ENCODE results near the gene BGN.

The BGN gene

GRCh38 chrX:153481043-153481442 lies 13.7 kb upstream of the BGN start:
- H3K36me3 ChIP-seq (ENCODE audit: control insufficient read depth in 2 of 2, insufficient read depth in 1 of 2, low read length in 2 of 2): no peaks in the 10 kb centered on the region
- H3K9me3 ChIP-seq (ENCODE audit: control insufficient read depth, insufficient read depth, low read depth, low read length): no peaks in the 10 kb centered on the region
- TF ChIP-seq, protein P1, sequence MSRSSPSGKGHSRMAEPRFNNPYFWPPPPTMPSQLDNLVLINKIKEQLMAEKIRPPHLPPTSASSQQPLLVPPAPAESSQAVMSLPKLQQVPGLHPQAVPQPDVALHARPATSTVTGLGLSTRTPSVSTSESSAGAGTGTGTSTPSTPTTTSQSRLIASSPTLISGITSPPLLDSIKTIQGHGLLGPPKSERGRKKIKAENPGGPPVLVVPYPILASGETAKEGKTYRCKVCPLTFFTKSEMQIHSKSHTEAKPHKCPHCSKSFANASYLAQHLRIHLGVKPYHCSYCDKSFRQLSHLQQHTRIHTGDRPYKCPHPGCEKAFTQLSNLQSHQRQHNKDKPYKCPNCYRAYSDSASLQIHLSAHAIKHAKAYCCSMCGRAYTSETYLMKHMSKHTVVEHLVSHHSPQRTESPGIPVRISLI (tag by site-specific recombination; IDR thresholded peaks at IDR 0.05): no peak
- TF ChIP-seq ZIC2 (tag by site-specific recombination; IDR thresholded peaks at IDR 0.05) (peak; percentile 59), ZNF157 (tag by site-specific recombination; IDR thresholded peaks at IDR 0.05) (no peak), SCRT2 (tag by site-specific recombination; IDR thresholded peaks at IDR 0.05) (peak; percentile 83), ZNF112 (tag by site-specific recombination; IDR thresholded peaks at IDR 0.05) (no peak), SCRT1 (tag by site-specific recombination; IDR thresholded peaks at IDR 0.05; ENCODE audit: borderline replicate concordance) (peak; percentile 50; the same call in 1 of the 2 replicates)
- no peak overlapping the region for H3K27ac ChIP-seq (ENCODE audit: extremely low read depth, low read depth, low read length)
- no peaks in the 10 kb centered on the region for H3K4me1 ChIP-seq (ENCODE audit: control insufficient read depth, insufficient read depth, low read length)
- no peak overlapping the region for H3K4me3 ChIP-seq (ENCODE audit: low read depth, low read length)
- POLR2A ChIA-PET: no interaction called here
- CTCF ChIA-PET: interaction anchor here (1.0 to 1.7 kb wide), 2 partner anchors 10 to 17 kb away, joined by 3 to 6 read pairs; partner anchors contain the start of gene HAUS7

- ChIA-PET CTCF (interaction anchor here (0.5 to 1.4 kb wide), 5 partner anchors 21 to 474 kb away, joined by 3 to 7 read pairs (median 3); partner anchors contain the start of gene BCAP31), POLR2A (no interaction called here)
- no peaks in the 10 kb centered on the region for H3K4me1 ChIP-seq (ENCODE audit: control insufficient read depth, insufficient read depth, low read length)
- H3K27ac ChIP-seq (ENCODE audit: extremely low read depth, low read depth, low read length): no peak overlapping the region
- no peaks in the 10 kb centered on the region for H3K9me3 ChIP-seq (ENCODE audit: control insufficient read depth, insufficient read depth, low read depth, low read length)
- H3K36me3 ChIP-seq (ENCODE audit: control insufficient read depth in 2 of 2, insufficient read depth in 1 of 2, low read length in 2 of 2): no peaks in the 10 kb centered on the region
- TF ChIP-seq ZIC2 (tag by site-specific recombination; IDR thresholded peaks at IDR 0.05): peak; percentile 44
- TF ChIP-seq, protein P2, sequence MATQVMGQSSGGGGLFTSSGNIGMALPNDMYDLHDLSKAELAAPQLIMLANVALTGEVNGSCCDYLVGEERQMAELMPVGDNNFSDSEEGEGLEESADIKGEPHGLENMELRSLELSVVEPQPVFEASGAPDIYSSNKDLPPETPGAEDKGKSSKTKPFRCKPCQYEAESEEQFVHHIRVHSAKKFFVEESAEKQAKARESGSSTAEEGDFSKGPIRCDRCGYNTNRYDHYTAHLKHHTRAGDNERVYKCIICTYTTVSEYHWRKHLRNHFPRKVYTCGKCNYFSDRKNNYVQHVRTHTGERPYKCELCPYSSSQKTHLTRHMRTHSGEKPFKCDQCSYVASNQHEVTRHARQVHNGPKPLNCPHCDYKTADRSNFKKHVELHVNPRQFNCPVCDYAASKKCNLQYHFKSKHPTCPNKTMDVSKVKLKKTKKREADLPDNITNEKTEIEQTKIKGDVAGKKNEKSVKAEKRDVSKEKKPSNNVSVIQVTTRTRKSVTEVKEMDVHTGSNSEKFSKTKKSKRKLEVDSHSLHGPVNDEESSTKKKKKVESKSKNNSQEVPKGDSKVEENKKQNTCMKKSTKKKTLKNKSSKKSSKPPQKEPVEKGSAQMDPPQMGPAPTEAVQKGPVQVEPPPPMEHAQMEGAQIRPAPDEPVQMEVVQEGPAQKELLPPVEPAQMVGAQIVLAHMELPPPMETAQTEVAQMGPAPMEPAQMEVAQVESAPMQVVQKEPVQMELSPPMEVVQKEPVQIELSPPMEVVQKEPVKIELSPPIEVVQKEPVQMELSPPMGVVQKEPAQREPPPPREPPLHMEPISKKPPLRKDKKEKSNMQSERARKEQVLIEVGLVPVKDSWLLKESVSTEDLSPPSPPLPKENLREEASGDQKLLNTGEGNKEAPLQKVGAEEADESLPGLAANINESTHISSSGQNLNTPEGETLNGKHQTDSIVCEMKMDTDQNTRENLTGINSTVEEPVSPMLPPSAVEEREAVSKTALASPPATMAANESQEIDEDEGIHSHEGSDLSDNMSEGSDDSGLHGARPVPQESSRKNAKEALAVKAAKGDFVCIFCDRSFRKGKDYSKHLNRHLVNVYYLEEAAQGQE (tag by site-specific recombination; IDR thresholded peaks at IDR 0.05): no peak
- TF ChIP-seq REPIN1 (tag by site-specific recombination; IDR thresholded peaks at IDR 0.05; ENCODE audit: low read depth): no peak
- H3K4me3 ChIP-seq (ENCODE audit: low read depth, low read length): no peak overlapping the region
Observed at GRCh38 chrX:153482376-153483015, 12.3 kb upstream of the BGN start.

DNA sequence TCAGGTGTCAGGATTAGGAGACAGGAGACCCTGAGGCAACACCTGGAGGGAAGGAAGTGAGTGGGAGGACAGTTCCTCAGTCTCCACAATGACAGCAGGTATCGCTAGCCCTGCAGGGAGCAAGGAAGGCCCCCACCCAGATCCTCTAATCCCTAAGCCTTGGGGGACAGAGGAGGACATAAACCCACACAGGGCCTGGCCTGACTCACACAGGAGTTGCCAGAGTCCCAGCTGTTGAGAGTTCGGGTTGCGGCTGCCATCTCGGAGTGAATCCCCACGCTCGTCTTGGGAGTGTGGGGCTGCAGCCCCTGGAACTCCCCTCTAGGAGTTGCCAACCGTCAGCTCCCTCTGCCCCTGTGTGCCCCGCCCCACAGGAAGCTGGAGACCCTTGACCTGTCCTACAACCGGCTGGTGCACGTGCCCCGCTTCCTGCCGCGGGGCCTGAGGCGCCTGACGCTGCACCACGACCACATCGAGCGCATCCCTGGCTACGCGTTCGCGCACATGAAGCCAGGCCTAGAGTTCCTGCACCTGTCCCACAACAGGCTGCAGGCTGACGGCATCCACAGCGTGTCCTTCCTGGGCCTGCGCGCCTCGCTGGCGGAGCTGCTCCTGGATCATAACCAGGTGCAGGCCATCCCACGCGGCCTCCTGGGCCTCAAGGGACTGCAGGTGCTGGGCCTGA lies 9.2 kb upstream of the BGN start:
- ChIA-PET CTCF (no interaction called here), POLR2A (no interaction called here)
- no peak overlapping the region for H3K27ac ChIP-seq (ENCODE audit: extremely low read depth, low read depth, low read length)
- no peaks in the 10 kb centered on the region for H3K9me3 ChIP-seq (ENCODE audit: control insufficient read depth, insufficient read depth, low read depth, low read length)
- peak; percentile 43; the same call in 1 of the 2 replicates for TF ChIP-seq GLIS1 (tag by site-specific recombination; IDR thresholded peaks at IDR 0.05)
- TF ChIP-seq ZNF626 (tag by site-specific recombination; IDR thresholded peaks at IDR 0.05): no peak
- TF ChIP-seq, protein P3, sequence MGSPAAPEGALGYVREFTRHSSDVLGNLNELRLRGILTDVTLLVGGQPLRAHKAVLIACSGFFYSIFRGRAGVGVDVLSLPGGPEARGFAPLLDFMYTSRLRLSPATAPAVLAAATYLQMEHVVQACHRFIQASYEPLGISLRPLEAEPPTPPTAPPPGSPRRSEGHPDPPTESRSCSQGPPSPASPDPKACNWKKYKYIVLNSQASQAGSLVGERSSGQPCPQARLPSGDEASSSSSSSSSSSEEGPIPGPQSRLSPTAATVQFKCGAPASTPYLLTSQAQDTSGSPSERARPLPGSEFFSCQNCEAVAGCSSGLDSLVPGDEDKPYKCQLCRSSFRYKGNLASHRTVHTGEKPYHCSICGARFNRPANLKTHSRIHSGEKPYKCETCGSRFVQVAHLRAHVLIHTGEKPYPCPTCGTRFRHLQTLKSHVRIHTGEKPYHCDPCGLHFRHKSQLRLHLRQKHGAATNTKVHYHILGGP (tag by site-specific recombination; IDR thresholded peaks at IDR 0.05): no peak
- TF ChIP-seq ZNF555 (tag by site-specific recombination; conservative IDR thresholded peaks at IDR 0.05): no peak
- H3K36me3 ChIP-seq (ENCODE audit: control insufficient read depth in 2 of 2, insufficient read depth in 1 of 2, low read length in 2 of 2): no peaks in the 10 kb centered on the region
- no peaks in the 10 kb centered on the region for H3K4me1 ChIP-seq (ENCODE audit: control insufficient read depth, insufficient read depth, low read length)
- H3K4me3 ChIP-seq (ENCODE audit: low read depth, low read length): no peak overlapping the region
